ENCODE data around the gene PTPRT. TPM values are rescaled to one million over a fixed set of nuclear protein-coding genes. Genes with fewer than 3 reads are reported as not detected.

Gene PTPRT
- total RNA-seq, 1 donor from 2014 or later: 0.56 TPM

- Mint-ChIP-seq H3K9me3 (no peaks in the 10 kb centered on the region), H3K36me3 (ENCODE audit: low read depth) (peaks cover 2% of the 10 kb centered on the region), H3K4me3 (no peak overlapping the region), H3K27ac (ENCODE audit: unreplicated experiment) (no peak overlapping the region), H3K4me1 (no peaks in the 10 kb centered on the region), H3K27me3 (ENCODE audit: low read depth) (peaks cover 31% of the 10 kb centered on the region)
- no peak for TF ChIP-seq CTCF (conservative IDR thresholded peaks at IDR 0.05)
- no peak for DNase-seq (ENCODE audit: low read depth, low spot score)
These were observed 769.7 kb downstream of the PTPRT start for GRCh38 chr20:42419814-42420532.

DNA sequence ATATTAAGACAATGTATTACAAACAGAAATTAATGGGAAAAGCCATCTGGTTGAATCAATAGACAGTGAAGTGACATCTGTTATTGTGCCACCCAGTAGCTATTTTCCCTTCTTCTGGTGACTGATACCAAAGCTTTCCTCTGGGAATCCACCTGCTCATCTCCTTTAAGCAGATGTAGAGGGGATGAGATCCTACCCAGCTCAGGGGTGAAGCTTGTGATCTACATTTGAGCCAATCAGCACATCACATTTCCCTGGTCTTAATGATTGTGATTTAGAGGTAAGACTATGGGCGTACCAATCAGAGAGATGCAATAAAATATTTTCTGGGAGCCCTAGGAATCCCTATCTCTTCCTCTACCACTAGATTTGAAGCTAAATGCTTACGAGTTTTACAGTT is 782.9 kb downstream of the PTPRT start:
- Mint-ChIP-seq H3K36me3 (ENCODE audit: low read depth) (no peaks in the 10 kb centered on the region), H3K4me1 (peaks cover 14% of the 10 kb centered on the region), H3K27ac (ENCODE audit: unreplicated experiment) (no peak overlapping the region), H3K27me3 (ENCODE audit: low read depth) (no peaks in the 10 kb centered on the region), H3K4me3 (no peak overlapping the region), H3K9me3 (no peaks in the 10 kb centered on the region)
- no peak for TF ChIP-seq CTCF (conservative IDR thresholded peaks at IDR 0.05)
- DNase-seq (ENCODE audit: low read depth, low spot score): no peak

DNA sequence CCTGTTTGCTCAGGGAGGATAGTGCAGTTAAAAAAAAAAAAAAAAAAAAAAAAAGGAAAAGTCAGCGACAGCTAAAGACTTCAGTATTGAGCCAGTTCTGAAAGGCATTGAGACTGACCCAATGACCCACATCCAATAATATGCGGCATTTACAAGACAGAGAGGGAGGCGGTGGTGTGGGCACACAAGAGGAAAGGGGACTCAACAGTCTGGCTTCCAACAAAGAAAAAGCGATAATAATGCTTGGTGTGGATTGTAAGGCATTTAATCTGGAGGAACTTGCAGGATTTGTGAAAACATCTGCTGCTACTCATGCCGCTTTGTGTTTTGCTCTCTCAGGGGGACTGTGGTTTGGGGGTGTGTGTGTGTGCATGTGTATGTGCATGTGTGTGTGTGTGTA is 787.3 kb downstream of the PTPRT start:
- H3K36me3 Mint-ChIP-seq (ENCODE audit: low read depth): no peaks in the 10 kb centered on the region

GRCh38 chr20:42401613-42402012 is 788.1 kb downstream of the PTPRT start:
- DNase-seq (ENCODE audit: low read depth, low spot score): no peak
- Mint-ChIP-seq H3K36me3 (ENCODE audit: low read depth) (no peaks in the 10 kb centered on the region), H3K4me1 (peaks cover 16% of the 10 kb centered on the region), H3K27ac (ENCODE audit: unreplicated experiment) (no peak overlapping the region), H3K9me3 (no peaks in the 10 kb centered on the region), H3K4me3 (no peak overlapping the region), H3K27me3 (ENCODE audit: low read depth) (no peaks in the 10 kb centered on the region)
- no peak for TF ChIP-seq CTCF (conservative IDR thresholded peaks at IDR 0.05)

More for the DNA sequence above, 787.3 kb downstream of the PTPRT start:
- Mint-ChIP-seq H3K27me3 (ENCODE audit: low read depth) (no peaks in the 10 kb centered on the region), H3K9me3 (no peaks in the 10 kb centered on the region), H3K27ac (ENCODE audit: unreplicated experiment) (no peak overlapping the region), H3K4me1 (peaks cover 16% of the 10 kb centered on the region), H3K4me3 (no peak overlapping the region)
- no peak for DNase-seq (ENCODE audit: low read depth, low spot score)
- TF ChIP-seq CTCF (conservative IDR thresholded peaks at IDR 0.05): no peak

DNA sequence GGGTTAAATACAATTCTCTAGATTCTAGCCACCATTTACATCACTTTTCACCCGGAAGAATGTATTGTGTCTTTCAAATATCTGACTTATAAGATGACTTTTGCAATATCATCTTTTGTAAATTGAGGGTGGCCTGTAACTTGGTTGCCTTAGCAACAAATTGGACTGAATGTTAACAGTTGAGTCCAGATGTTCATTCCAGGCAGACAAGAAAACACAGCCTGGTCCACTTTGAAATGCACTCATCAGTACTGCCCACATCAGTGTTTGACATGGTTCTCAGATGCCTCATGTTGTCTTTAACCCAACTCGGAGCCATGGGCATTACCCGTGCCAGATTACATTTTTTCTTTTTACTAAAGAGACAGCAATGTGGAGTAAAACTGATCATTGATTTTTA is 789.9 kb downstream of the PTPRT start:
- Mint-ChIP-seq H3K27ac (ENCODE audit: unreplicated experiment) (no peak overlapping the region), H3K4me1 (peaks cover 16% of the 10 kb centered on the region), H3K27me3 (ENCODE audit: low read depth) (no peaks in the 10 kb centered on the region), H3K4me3 (no peak overlapping the region), H3K9me3 (no peaks in the 10 kb centered on the region), H3K36me3 (ENCODE audit: low read depth) (no peaks in the 10 kb centered on the region)
- DNase-seq (ENCODE audit: low read depth, low spot score): no peak
- TF ChIP-seq CTCF (conservative IDR thresholded peaks at IDR 0.05): no peak
